Osteoblast (primary cell): ENCODE results near the gene POLR2A. TPM values are rescaled to one million over a fixed set of nuclear protein-coding genes. Genes with fewer than 3 reads are reported as not detected.

ENCODE experiments used
- DNase-seq: peaks from one replicate; pipeline ENCODE4 v3.0.0; 2011; ENCODE audit warnings: low spot score, mixed read lengths; ENCODE audit not compliant: insufficient read length; ENCODE audit errors: missing footprints
- H2AFZ ChIP-seq: 2 replicates; pipeline ENCODE4 v1.6.0; 2011; ENCODE audit warnings: mild to moderate bottlenecking, low read length
- H3K27ac ChIP-seq: 2 replicates; pipeline ENCODE4 v1.5.1; 2011; ENCODE audit warnings: mild to moderate bottlenecking, low read depth, low read length, moderate library complexity
- H3K27me3 ChIP-seq: 2 replicates; pipeline ENCODE4 v1.6.0; 2012; ENCODE audit warnings: mild to moderate bottlenecking, control low read depth, inconsistent platforms, low read length, moderate library complexity; ENCODE audit not compliant: insufficient read depth
- H3K36me3 ChIP-seq: 2 replicates; pipeline ENCODE4 v1.5.1; 2011; ENCODE audit warnings: mild to moderate bottlenecking, low read length, control low read depth, moderate library complexity; ENCODE audit not compliant: insufficient read depth
- H3K4me1 ChIP-seq: 2 replicates; pipeline ENCODE4 v1.5.1; 2011; ENCODE audit warnings: mild to moderate bottlenecking, low read length, control low read depth, moderate library complexity; ENCODE audit not compliant: insufficient read depth
- H3K4me2 ChIP-seq: 2 replicates; pipeline ENCODE4 v1.6.0; 2011; ENCODE audit warnings: mild to moderate bottlenecking, low read length; ENCODE audit not compliant: insufficient read depth
- H3K4me3 ChIP-seq: fragments of 200-600 bp; sonication (generic); 3 replicates; pipeline ENCODE4 v1.5.1; 2012; ENCODE audit warnings: mild to moderate bottlenecking, low read length, inconsistent platforms; ENCODE audit not compliant: insufficient read depth
- H3K79me2 ChIP-seq: 2 replicates; pipeline ENCODE4 v1.6.0; 2012; ENCODE audit warnings: mild to moderate bottlenecking, low read length, control low read depth, inconsistent platforms; ENCODE audit not compliant: insufficient read depth
- H3K9me3 ChIP-seq: 2 replicates; pipeline ENCODE4 v1.5.1; 2011; ENCODE audit warnings: low read depth, low read length, control low read depth
- H4K20me1 ChIP-seq: 2 replicates; pipeline ENCODE4 v1.6.0; 2012; ENCODE audit warnings: mild to moderate bottlenecking, low read length, control low read depth; ENCODE audit not compliant: insufficient read depth
- CTCF ChIP-seq: IDR thresholded peaks from 2 replicates; pipeline ENCODE4 v1.5.1; 2011; ENCODE audit warnings: mild to moderate bottlenecking, low read depth, low read length, moderate library complexity; ENCODE audit errors: extremely low read depth
- total RNA-seq: library from RNA; depleted of rRNA; stranded (reverse); fragments of >200 nt; gene quantifications from 2 replicates; pipeline ENCODE4 v1.2.3, GENCODE V29; 2012

Gene POLR2A
- 95.9 and 101 TPM in 2 replicates for total RNA-seq

DNA sequence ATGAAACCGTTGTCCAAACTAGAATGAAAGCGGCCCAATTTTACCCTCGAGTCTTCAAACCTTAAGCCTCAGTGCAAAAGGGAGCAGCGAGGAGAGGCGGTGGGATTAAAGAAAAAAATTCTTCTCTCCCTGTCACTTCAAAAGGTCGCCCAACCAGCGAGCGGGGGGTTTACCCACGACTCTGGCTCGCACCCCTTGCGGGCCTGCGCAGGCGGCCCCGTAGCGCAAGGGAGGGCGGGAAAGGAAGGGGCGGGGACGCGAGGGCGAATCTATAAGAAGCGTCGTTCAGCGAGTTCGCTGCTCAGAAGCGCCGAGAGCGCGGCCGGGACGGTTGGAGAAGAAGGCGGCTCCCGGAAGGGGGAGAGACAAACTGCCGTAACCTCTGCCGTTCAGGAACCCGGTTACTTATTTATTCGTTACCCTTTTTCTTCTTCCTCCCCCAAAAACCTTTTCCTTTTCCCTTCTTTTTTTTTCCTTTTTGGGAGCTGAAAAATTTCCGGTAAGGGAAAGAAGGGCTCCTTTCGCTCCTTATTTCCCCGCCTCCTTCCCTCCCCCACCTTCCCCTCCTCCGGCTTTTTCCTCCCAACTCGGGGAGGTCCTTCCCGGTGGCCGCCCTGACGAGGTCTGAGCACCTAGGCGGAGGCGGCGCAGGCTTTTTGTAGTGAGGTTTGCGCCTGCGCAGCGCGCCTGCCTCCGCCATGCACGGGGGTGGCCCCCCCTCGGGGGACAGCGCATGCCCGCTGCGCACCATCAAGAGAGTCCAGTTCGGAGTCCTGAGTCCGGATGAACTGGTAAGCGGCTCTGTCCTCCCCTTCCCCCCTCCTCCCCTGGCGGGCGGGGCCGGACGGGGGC, at the start of gene POLR2A:
POLR2A (plus strand) TSS at position 300 of the 852 bp plus-strand sequence.
- no peak for TF ChIP-seq CTCF
- Histone ChIP-seq H3K36me3 (peaks cover 2% of the 10 kb centered on the region), H3K9me3 (no peaks in the 10 kb centered on the region), H4K20me1 (peaks cover 37% of the 10 kb centered on the region), H3K4me2 (peak within 1 kb of the TSS; percentile 91), H3K79me2 (peaks cover 56% of the 10 kb centered on the region), H3K27me3 (no peaks in the 10 kb centered on the region), H3K27ac (peak within 1 kb of the TSS; percentile 100), H3K4me1 (peaks cover 33% of the 10 kb centered on the region), H3K4me3 (peak within 1 kb of the TSS; percentile 95), H2AFZ (peak within 1 kb of the TSS; percentile 91)
- DNase-seq: peak; percentile 99

GRCh38 chr17:7435676-7436555, 48.2 kb upstream of the POLR2A start:
- Histone ChIP-seq H3K79me2 (no peaks in the 10 kb centered on the region), H3K27me3 (peaks cover 39% of the 10 kb centered on the region), H3K4me2 (peak overlapping the region; percentile 85), H3K4me1 (peaks cover 23% of the 10 kb centered on the region), H2AFZ (peak overlapping the region; percentile 73), H3K27ac (no peak overlapping the region), H4K20me1 (no peaks in the 10 kb centered on the region), H3K9me3 (no peaks in the 10 kb centered on the region), H3K4me3 (peak overlapping the region; percentile 68), H3K36me3 (no peaks in the 10 kb centered on the region)
- no peak for TF ChIP-seq CTCF
- peak; percentile 94 for DNase-seq

DNA sequence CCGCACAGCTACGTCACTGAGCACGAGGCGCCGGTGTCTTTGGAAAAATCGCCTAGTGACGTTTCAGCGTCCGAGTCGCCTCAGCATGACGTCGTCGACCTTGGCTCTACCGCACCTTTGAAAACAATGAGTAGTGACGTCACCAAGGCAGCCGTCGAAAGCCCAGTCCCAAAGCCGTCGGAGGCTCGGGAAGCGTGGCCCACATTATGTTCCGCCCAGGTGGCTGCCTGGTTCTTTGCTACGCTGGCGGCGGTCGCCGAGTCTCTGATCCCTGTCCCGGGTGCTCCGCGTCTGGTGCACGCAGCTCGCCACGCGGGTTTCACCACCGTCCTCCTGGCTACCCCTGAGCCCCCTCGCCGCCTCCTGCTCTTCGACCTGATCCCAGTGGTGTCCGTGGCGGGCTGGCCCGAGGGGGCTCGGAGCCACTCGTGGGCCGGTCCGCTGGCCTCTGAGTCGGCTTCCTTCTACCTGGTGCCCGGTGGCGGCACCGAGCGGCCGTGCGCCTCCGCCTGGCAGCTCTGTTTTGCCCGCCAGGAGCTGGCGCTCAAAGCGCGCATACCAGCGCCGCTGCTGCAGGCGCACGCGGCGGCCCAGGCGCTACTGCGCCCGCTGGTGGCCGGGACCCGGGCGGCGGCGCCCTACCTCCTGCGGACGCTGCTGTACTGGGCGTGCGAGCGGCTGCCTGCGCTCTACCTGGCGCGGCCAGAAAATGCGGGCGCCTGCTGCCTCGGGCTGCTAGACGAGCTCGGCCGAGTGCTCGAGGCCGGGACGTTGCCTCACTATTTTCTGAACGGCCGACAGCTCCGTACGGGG, 47.4 kb upstream of the POLR2A start:
- no peak overlapping the region for H3K27ac ChIP-seq
- H3K36me3 ChIP-seq: no peaks in the 10 kb centered on the region
- peak overlapping the region; percentile 73 for H2AFZ ChIP-seq
- TF ChIP-seq CTCF: peak; percentile 60
- H3K27me3 ChIP-seq: peaks cover 40% of the 10 kb centered on the region
- H4K20me1 ChIP-seq: no peaks in the 10 kb centered on the region
- no peaks in the 10 kb centered on the region for H3K9me3 ChIP-seq
- peaks cover 26% of the 10 kb centered on the region for H3K4me1 ChIP-seq
- peak; percentile 98 for DNase-seq
- peak overlapping the region; percentile 85 for H3K4me2 ChIP-seq
- H3K79me2 ChIP-seq: no peaks in the 10 kb centered on the region
- H3K4me3 ChIP-seq: peak overlapping the region; percentile 58
